ENCODE measurements around the gene DLG5.

The DLG5 gene

GRCh38 chr10:77829356-77829755 lies 97.2 kb downstream of the DLG5 start:
- in situ Hi-C loops (cut with MboI; ENCODE audit: low sequenced_read_pairs): no loop called here

- in situ Hi-C loops (cut with MboI; ENCODE audit: low sequenced_read_pairs): no loop called here
These were observed 98.2 kb downstream of the DLG5 start for GRCh38 chr10:77828377-77828776.

GRCh38 chr10:77827366-77827765 lies 99.2 kb downstream of the DLG5 start:
- in situ Hi-C loops (cut with MboI; ENCODE audit: low sequenced_read_pairs): no loop called here

GRCh38 chr10:77825965-77826364 lies 100.6 kb downstream of the DLG5 start:
- in situ Hi-C loops (cut with MboI; ENCODE audit: low sequenced_read_pairs): no loop called here

- in situ Hi-C loops (cut with MboI; ENCODE audit: low sequenced_read_pairs): no loop called here
These were observed 101.6 kb downstream of the DLG5 start for GRCh38 chr10:77824908-77825307.

- in situ Hi-C loops (cut with MboI; ENCODE audit: low sequenced_read_pairs): no loop called here
These were observed 102.6 kb downstream of the DLG5 start for GRCh38 chr10:77823811-77824542.

GRCh38 chr10:77821551-77821950 lies 105.0 kb downstream of the DLG5 start:
- in situ Hi-C loops (cut with MboI; ENCODE audit: low sequenced_read_pairs): no loop called here

- in situ Hi-C loops (cut with MboI; ENCODE audit: low sequenced_read_pairs): no loop called here
These were observed 105.5 kb downstream of the DLG5 start for GRCh38 chr10:77821036-77821435.

- in situ Hi-C loops (cut with MboI; ENCODE audit: low sequenced_read_pairs): no loop called here
These were observed 106.2 kb downstream of the DLG5 start for GRCh38 chr10:77820349-77820748.

- in situ Hi-C loops (cut with MboI; ENCODE audit: low sequenced_read_pairs): no loop called here
These were observed 107.1 kb downstream of the DLG5 start for GRCh38 chr10:77819210-77820112.

- in situ Hi-C loops (cut with MboI; ENCODE audit: low sequenced_read_pairs): no loop called here
These were observed 108.2 kb downstream of the DLG5 start for GRCh38 chr10:77818378-77818777.

- in situ Hi-C loops (cut with MboI; ENCODE audit: low sequenced_read_pairs): no loop called here
These were observed 109.0 kb downstream of the DLG5 start for GRCh38 chr10:77817541-77817940.

GRCh38 chr10:77816311-77816710 lies 110.2 kb downstream of the DLG5 start:
- in situ Hi-C loops (cut with MboI; ENCODE audit: low sequenced_read_pairs): no loop called here

- in situ Hi-C loops (cut with MboI; ENCODE audit: low sequenced_read_pairs): no loop called here
These were observed 113.8 kb downstream of the DLG5 start for GRCh38 chr10:77812741-77813140.

GRCh38 chr10:77811831-77812430 lies 114.6 kb downstream of the DLG5 start:
- in situ Hi-C loops (cut with MboI; ENCODE audit: low sequenced_read_pairs): no loop called here

- in situ Hi-C loops (cut with MboI; ENCODE audit: low sequenced_read_pairs): no loop called here
These were observed 115.9 kb downstream of the DLG5 start for GRCh38 chr10:77810446-77811335.

GRCh38 chr10:77809336-77809735 lies 117.2 kb downstream of the DLG5 start:
- in situ Hi-C loops (cut with MboI; ENCODE audit: low sequenced_read_pairs): no loop called here

- in situ Hi-C loops (cut with MboI; ENCODE audit: low sequenced_read_pairs): no loop called here
These were observed 118.8 kb downstream of the DLG5 start for GRCh38 chr10:77807706-77808105.

GRCh38 chr10:77806511-77807157 lies 119.9 kb downstream of the DLG5 start:
- in situ Hi-C loops (cut with MboI; ENCODE audit: low sequenced_read_pairs): no loop called here

- in situ Hi-C loops (cut with MboI; ENCODE audit: low sequenced_read_pairs): no loop called here
These were observed 120.9 kb downstream of the DLG5 start for GRCh38 chr10:77805676-77806075.
